DOHH2 (cell line): ENCODE measurements around the gene HEXIM2.

Source experiments
- H3F3A ChIP-seq: fragments of 200-600 bp; sonication (generic), shearing (Covaris generic); 2 replicates; pipeline ENCODE4 v1.6.0; 2016; ENCODE audit warnings: antibody characterized with exemption, mild to moderate bottlenecking; ENCODE audit not compliant: control insufficient read depth, insufficient read depth
- H3K27ac ChIP-seq: fragments of 200-600 bp; sonication (generic); 2 replicates; pipeline ENCODE4 v1.5.1; 2014; ENCODE audit warnings: low read depth, mild to moderate bottlenecking, low read length, moderate library complexity
- H3K27me3 ChIP-seq: fragments of 200-600 bp; sonication (generic); 2 replicates; pipeline ENCODE4 v1.6.1; 2014; ENCODE audit warnings: mild to moderate bottlenecking, low read length, mixed read lengths; ENCODE audit not compliant: control insufficient read depth
- H3K36me3 ChIP-seq: fragments of 200-600 bp; sonication (generic); 2 replicates; pipeline ENCODE4 v1.6.1; 2014; ENCODE audit warnings: mild to moderate bottlenecking, low read length, moderate library complexity, mixed read lengths; ENCODE audit not compliant: control insufficient read depth
- H3K4me1 ChIP-seq: fragments of 200-600 bp; sonication (generic); 2 replicates; pipeline ENCODE4 v1.6.1; 2014; ENCODE audit warnings: mild to moderate bottlenecking, low read length, mixed read lengths; ENCODE audit not compliant: control insufficient read depth
- H3K4me2 ChIP-seq: fragments of 200-600 bp; sonication (generic); 2 replicates; pipeline ENCODE4 v1.6.0; 2014; ENCODE audit warnings: mild to moderate bottlenecking, low read length, moderate library complexity
- H3K4me3 ChIP-seq: fragments of 200-600 bp; sonication (generic); 2 replicates; pipeline ENCODE4 v1.5.1; 2014; ENCODE audit warnings: mild to moderate bottlenecking, low read length, mixed read lengths
- H3K79me2 ChIP-seq: fragments of 200-600 bp; sonication (generic); 2 replicates; pipeline ENCODE4 v1.6.1; 2014; ENCODE audit warnings: mild to moderate bottlenecking, low read length, mixed read lengths; ENCODE audit not compliant: control insufficient read depth
- H3K9me2 ChIP-seq: fragments of 200-600 bp; sonication (generic); replicated peaks from 2 replicates; pipeline ENCODE4 v1.6.1; 2014; ENCODE audit warnings: mild to moderate bottlenecking, low read length, mixed read lengths; ENCODE audit not compliant: control insufficient read depth
- H3K9me3 ChIP-seq: fragments of 200-600 bp; sonication (generic); 2 replicates; pipeline ENCODE4 v1.6.1; 2014; ENCODE audit warnings: antibody characterized with exemption, low read length, mixed read lengths; ENCODE audit not compliant: control insufficient read depth, insufficient read depth
- H4K20me1 ChIP-seq: fragments of 200-600 bp; sonication (generic); 2 replicates; pipeline ENCODE4 v1.6.0; 2014; ENCODE audit warnings: low read depth, mild to moderate bottlenecking, antibody characterized with exemption, low read length, moderate library complexity; ENCODE audit not compliant: control insufficient read depth, insufficient read depth
- CTCF ChIP-seq: fragments of 200-600 bp; sonication (generic); IDR thresholded peaks from one replicate; pipeline ENCODE4 v1.5.1; 2014; ENCODE audit warnings: antibody characterized with exemption, mild to moderate bottlenecking, low read depth, low read length; ENCODE audit not compliant: poor library complexity, severe bottlenecking
- EZH2phosphoT487 ChIP-seq: fragments of 200-600 bp; sonication (generic); IDR thresholded peaks from 2 replicates; pipeline ENCODE4 v1.6.1; 2017; ENCODE audit warnings: borderline replicate concordance, mild to moderate bottlenecking, antibody characterized with exemption, low read length, moderate library complexity, mixed read lengths

HEXIM2 gene

DNA sequence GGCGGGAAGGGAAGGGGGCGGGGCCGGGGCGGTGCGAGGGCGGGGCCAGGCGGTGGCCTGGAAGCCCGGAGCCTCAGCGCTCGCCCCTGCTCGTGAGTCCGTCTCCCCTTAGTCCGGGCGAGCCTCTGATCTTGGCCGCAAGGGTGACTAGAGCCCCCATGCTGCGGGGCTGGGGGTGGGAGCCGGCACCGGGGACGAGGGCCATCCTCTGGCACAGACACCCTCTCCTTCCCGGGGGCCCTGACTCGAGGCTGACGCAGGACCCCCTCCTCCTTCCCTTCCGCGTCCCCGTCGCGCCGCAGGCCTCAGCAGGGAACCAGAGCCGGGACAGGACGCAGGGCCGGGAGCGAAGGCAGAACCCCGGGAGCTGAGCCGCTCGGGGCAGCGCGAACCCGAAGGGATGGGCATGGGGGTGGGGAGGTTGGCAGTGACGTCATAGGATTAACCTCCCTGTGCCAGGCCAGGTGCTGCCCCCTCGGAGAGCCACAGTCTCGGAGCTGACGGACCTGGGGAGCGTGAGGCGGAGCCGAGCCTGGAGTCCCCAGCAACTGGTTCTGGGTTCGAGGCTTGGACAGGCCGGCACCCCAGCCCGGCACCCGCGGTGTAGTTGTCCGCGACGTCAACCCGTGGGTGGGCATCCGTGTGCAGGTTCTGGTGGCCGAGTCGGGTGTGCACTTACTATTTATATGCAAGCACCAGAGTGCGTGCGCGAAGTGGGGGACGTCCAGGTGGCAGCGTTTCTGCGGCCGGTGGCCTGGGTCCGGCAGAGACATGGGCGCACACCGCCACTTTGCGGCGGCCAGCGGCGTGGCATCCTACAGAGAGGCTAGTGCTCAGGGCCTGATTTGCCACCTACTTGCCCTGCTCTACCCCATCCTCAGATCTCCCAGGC is 28.9 kb upstream of the HEXIM2 start:
- Histone ChIP-seq H3K9me3 (no peaks in the 10 kb centered on the region), H4K20me1 (0 out of 2 replicates have a peak, but pooled peaks cover 4% of the 10 kb centered on the region), H3K4me2 (peak overlapping the region; percentile 98), H3K4me1 (peaks cover 22% of the 10 kb centered on the region), H3K36me3 (no peaks in the 10 kb centered on the region), H3F3A (peaks cover 4% of the 10 kb centered on the region; the same call in 1 of the 2 replicates), H3K27ac (no peak overlapping the region), H3K9me2 (no peaks in the 10 kb centered on the region), H3K4me3 (peak overlapping the region; percentile 90), H3K79me2 (no peaks in the 10 kb centered on the region), H3K27me3 (peaks cover 16% of the 10 kb centered on the region)
- TF ChIP-seq CTCF (peak; percentile 81), EZH2phosphoT487 (no peak)

GRCh38 chr17:45135192-45135977 is 26.3 kb upstream of the HEXIM2 start, which contains the start of gene ACBD4:
ACBD4 (plus strand) TSS chr17:45135687; CDS start chr17:45136145, 458 bp downstream.
- H3K4me3 ChIP-seq: peak within 1 kb of the TSS; percentile 84
- no peak within 1 kb of the TSS for H3K27ac ChIP-seq
- no peaks in the 10 kb centered on the region for H3K9me2 ChIP-seq
- peak within 1 kb of the TSS; percentile 91 for H3K4me2 ChIP-seq
- H4K20me1 ChIP-seq: 0 out of 2 replicates have a peak, but pooled peaks cover 4% of the 10 kb centered on the region
- peaks cover 22% of the 10 kb centered on the region for H3K4me1 ChIP-seq
- H3K9me3 ChIP-seq: no peaks in the 10 kb centered on the region
- H3K79me2 ChIP-seq: no peaks in the 10 kb centered on the region
- H3K36me3 ChIP-seq: no peaks in the 10 kb centered on the region
- peaks cover 11% of the 10 kb centered on the region for H3K27me3 ChIP-seq
- H3F3A ChIP-seq: peaks cover 4% of the 10 kb centered on the region; the same call in 1 of the 2 replicates
- TF ChIP-seq CTCF (peak; percentile 100), EZH2phosphoT487 (no peak)

DNA sequence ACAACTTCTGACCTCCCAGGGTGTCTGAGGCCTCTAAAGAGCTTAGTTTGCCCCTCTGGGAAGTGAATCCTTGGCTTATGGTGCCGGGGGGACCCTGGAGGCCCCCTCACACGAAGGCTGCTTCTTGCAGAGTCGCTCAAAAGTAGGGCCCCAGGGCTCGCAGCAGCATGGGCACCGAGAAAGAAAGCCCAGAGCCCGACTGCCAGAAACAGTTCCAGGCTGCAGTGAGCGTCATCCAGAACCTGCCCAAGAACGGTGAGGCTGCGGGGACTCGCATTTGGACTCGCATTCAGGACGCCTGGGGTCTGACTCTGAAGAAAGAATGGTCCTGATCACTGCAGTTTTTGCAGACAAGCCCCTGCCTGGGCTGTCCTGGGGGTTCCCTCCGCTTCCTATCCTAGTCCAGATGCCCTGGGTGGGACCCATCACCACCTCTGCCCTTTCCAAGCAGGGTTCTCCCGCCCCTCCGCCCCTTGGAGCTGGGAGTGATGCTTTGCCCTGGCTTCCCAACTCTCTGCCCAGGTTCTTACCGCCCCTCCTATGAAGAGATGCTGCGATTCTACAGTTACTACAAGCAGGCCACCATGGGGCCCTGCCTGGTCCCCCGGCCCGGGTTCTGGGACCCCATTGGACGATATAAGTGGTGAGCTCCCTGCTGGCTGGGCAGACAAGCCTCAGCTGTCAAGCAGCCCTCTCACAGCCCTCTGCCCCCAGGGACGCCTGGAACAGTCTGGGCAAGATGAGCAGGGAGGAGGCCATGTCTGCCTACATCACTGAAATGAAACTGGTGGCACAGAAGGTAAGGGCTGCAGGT is 25.5 kb upstream of the HEXIM2 start:
- TF ChIP-seq EZH2phosphoT487 (no peak), CTCF (no peak)
- H3K79me2 ChIP-seq: no peaks in the 10 kb centered on the region
- no peak overlapping the region for H3K27ac ChIP-seq

More for the DNA sequence above, 25.5 kb upstream of the HEXIM2 start:
- Histone ChIP-seq H3F3A (peaks cover 7% of the 10 kb centered on the region; the same call in 1 of the 2 replicates), H3K4me1 (peaks cover 22% of the 10 kb centered on the region), H3K4me2 (peak overlapping the region; percentile 91), H3K9me2 (no peaks in the 10 kb centered on the region), H3K27me3 (peaks cover 6% of the 10 kb centered on the region), H3K36me3 (no peaks in the 10 kb centered on the region), H4K20me1 (0 out of 2 replicates have a peak, but pooled peaks cover 3% of the 10 kb centered on the region), H3K4me3 (peak overlapping the region; percentile 84), H3K9me3 (no peaks in the 10 kb centered on the region)
